GM12891 (cell line): ENCODE measurements around the gene SOD2.

Experiments
- DNase-seq: peaks from one replicate; pipeline ENCODE4 v3.0.0; 2011; ENCODE audit warnings: low spot score; ENCODE audit not compliant: insufficient read length
- FAIRE-seq: peaks from 2 replicates; lab custom pipeline; 2011; peaks lifted over from hg19 to GRCh38; lab: Jason Lieb, UNC
- PAX5 ChIP-seq: IDR thresholded peaks from 2 replicates; pipeline ENCODE4 v1.6.1; 2011; ENCODE audit warnings: low read length, moderate library complexity, mild to moderate bottlenecking; ENCODE audit not compliant: insufficient read depth, severe bottlenecking
- POLR2A ChIP-seq: IDR thresholded peaks from 2 replicates; pipeline ENCODE4 v1.6.1; 2011; ENCODE audit warnings: low read depth, low read length, control low read depth
- POU2F2 ChIP-seq: IDR thresholded peaks from 2 replicates; pipeline ENCODE4 v1.6.1; 2011; ENCODE audit warnings: low read depth, mild to moderate bottlenecking, control low read depth, low read length, moderate library complexity
- SPI1 ChIP-seq: IDR thresholded peaks from 2 replicates; pipeline ENCODE4 v1.6.1; 2011; ENCODE audit warnings: low read depth, low read length, control low read depth
- TAF1 ChIP-seq: IDR thresholded peaks from 2 replicates; pipeline ENCODE4 v1.6.1; 2011; ENCODE audit warnings: low read depth, low read length, control low read depth

The SOD2 gene

DNA sequence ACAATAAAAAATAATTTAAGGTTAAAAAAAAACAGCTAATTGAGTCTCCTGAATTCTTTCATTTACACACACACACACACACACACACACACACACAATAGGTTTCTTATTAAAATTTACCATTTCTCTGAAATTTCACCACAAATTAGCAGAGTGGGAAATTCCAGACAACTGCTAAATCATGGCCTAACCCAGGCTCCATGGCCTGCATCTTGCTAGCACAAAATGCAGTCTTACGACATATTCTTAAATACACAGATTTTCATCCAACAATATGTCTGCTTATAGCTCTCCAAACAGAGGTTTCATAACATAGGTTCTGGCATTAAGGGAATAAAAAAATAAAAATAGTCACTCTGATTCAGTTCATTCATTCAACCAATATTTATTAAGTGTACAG is 46.9 kb downstream of the SOD2 start:
- FAIRE-seq (no peak), DNase-seq (no peak)

DNA sequence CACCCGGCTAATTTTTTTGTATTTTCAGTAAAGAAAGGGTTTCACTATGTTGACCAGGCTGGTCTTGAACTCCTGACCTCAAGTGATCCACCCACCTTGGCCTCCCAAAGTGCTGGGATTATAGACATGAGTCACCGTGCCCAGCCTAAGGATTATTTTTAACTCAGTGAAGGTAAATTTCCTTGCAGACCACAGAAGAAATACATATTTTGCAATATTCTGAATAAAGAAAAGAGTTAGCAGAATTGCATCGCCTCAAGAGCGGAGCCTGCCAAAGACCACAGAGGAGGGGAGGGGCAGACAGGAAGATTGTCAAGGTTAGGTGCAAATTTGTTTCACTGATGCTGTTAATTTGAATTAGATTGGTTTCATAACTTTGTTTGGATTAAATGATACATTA is 47.4 kb downstream of the SOD2 start:
- FAIRE-seq (no peak), DNase-seq (no peak)
- TF ChIP-seq POU2F2 (no peak), SPI1 (no peak), PAX5 (no peak), POLR2A (no peak)

More for the DNA sequence above, 46.9 kb downstream of the SOD2 start:
- no peak for TF ChIP-seq TAF1
